Measurements from ENCODE around the gene TCEAL3.
"Not testable (repeated sequence)": the region's sequence is repeated elsewhere in the genome, so short reads cannot be mapped to it uniquely, and the experiment has no call there.

TCEAL3 gene

DNA sequence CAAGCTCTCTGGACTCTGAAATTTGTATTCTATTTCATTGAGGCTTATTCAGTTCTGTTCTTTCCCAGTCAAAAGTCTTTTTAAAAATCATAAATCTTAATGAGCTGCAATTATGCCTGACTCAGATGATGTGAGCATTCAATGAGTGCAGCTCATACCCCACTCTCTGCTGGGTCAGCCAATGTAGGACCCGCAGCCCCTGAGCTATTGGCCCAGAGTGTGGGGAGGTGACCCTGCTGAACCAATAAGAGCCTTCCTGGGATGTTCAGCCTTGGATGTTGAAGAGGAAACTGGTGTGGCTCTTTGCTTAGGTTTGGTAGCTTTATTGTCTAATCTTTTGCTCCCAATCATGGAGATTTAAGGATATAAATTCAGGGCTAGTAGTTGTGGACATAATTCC is 34.6 kb upstream of the TCEAL3 start:
- DNase-seq (ENCODE audit: extremely low read depth, low read depth), result no peak
- TF ChIP-seq CTCF (IDR thresholded peaks at IDR 0.05; ENCODE audit: low read depth, low read length), result no peak

DNA sequence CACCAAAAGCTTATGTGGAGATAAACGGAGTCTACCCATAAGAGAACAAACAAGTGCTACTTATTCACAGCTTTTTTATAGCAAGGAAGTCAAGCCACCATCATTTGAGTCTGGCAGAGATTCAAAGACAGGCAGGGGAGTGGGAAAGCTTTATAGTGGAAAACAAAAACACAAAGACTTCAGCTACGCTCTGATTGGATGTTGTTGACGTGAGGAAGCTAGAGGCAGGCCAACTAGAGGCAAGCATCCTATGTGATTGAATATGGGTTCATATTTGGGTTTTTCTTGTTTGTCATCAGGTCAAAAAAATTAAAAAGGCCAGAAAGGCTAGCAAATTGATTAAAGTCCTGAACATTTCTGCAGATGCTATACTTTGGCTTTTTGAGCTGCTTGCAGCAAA is 23.2 kb upstream of the TCEAL3 start:
- TF ChIP-seq CTCF (IDR thresholded peaks at IDR 0.05; ENCODE audit: low read depth, low read length), result no peak
- no peak for DNase-seq (ENCODE audit: extremely low read depth, low read depth)

- DNase-seq (ENCODE audit: extremely low read depth, low read depth), result no peak
- no peak for TF ChIP-seq CTCF (IDR thresholded peaks at IDR 0.05; ENCODE audit: low read depth, low read length)
Measured at GRCh38 chrX:103585411-103586313, 22.1 kb upstream of the TCEAL3 start, which contains the start of gene TCEAL4. Gene TCEAL4, plus strand, starts transcription at chrX:103585515. Its CDS starts 1,161 bp downstream, at chrX:103586676.

- TF ChIP-seq CTCF (IDR thresholded peaks at IDR 0.05; ENCODE audit: low read depth, low read length), result no peak
- DNase-seq (ENCODE audit: extremely low read depth, low read depth), result no peak
Measured at GRCh38 chrX:103586314-103586646, 21.5 kb upstream of the TCEAL3 start.

- no peak for TF ChIP-seq CTCF (IDR thresholded peaks at IDR 0.05; ENCODE audit: low read depth, low read length)
- no peak for DNase-seq (ENCODE audit: extremely low read depth, low read depth)
Measured at GRCh38 chrX:103586659-103587058, 21.1 kb upstream of the TCEAL3 start.

DNA sequence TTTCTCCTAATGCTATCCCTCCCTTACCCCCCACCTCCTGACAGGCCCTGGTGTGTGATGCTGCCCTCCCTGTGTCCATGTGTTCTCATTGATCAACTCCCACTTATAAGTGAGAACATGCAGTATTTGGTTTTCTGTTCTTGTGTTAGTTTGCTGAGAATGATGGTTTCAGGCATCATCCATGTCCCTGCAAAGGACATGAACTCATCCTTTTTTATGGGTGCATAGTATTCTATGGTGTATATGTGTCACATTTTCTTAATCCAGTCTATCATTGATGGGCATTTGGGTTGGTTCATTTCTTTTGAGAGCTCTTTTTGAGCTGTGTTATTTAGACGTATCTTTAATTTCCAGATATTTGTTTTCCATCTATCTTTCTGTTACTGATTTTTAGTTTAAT is 15.5 kb upstream of the TCEAL3 start:
- not testable (repeated sequence) for DNase-seq (ENCODE audit: extremely low read depth, low read depth)

DNA sequence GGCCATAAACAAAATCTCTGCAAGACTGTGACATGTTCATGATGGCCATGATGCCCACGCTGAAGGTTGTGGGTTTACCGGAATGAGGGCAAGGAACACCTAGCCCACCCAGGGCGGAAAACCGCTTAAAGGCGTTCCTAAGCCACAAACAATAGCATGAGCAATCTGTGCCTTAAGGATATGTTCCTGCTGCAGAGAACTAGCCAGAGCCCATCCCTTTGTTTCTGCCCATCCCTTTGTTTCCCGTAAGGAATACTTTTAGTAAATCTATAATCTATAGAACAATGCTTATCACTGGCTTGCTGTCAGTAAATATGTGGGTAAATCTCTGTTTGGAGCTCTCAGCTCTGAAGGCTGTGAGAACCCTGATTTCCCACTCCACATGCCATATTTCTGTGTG is 12.6 kb upstream of the TCEAL3 start:
- not testable (repeated sequence) for DNase-seq (ENCODE audit: extremely low read depth, low read depth)

DNA sequence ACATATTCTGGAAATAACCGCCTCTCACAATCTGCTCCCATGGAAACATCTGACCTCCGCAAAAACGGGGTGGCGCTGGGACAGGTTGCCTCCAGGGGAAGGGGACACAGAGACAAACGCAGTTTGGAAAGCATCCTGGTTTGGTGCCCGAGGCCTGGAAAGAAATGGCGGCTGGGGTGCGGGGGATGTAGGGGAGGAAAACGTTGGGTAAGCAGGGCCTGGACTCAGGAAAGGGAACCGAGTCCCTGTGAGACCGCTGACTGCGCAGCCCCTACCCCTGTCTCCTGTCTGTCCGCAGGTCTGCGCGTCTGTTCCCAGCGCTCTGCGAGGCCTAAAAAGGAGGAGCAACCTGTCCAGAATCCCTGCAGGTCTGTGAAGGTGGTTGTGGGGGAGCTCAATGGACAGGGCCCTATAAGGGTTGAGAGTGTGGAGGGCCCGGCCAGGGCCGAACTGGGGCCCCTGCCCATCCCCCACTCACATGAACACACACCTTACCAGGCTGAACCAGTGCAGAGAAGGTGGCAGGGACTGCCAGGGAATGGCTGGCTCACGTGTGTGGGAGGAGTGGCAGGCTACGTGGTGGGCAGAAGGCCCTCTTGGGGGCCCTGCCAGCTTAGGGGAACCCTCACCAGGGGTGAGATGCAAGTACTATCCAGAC is 672 bp downstream of the TCEAL3 start:
- TF ChIP-seq CTCF (IDR thresholded peaks at IDR 0.05; ENCODE audit: low read depth, low read length), result no peak
- no peak for DNase-seq (ENCODE audit: extremely low read depth, low read depth)

Measured in AG09319 (cell line).